ENCODE results near the gene OGDH. TPM values are rescaled to one million over a fixed set of nuclear protein-coding genes. Genes with fewer than 3 reads are reported as not detected.

OGDH gene
- total RNA-seq, 2 donors from 2014 or later: 277 to 390 TPM

DNA sequence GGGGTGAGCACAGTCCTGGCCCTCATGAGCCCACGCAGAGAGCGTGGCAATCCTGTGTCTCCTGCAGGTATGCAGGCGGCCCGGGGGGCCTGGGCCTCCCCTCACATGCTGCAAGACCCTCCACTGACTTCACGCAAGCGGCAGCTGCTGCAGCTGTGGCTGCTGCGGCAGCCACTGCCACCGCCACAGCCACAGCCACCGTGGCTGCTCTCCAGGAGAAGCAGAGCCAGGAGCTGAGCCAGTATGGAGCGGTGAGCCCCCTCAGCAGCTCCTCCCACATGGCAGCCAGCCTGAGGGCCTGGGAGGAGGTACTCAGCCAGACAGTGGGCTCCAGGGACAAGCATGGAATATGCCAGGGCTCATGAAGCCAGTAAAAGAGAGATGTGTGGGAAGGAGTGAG lies 150.9 kb downstream of the OGDH start:
- Histone ChIP-seq H3K4me1 (peaks cover 0 to 46% of the 10 kb centered on the region in 2 donors), H3K4me3 (no peak overlapping the region), H3K27ac (no peak overlapping the region), H3K36me3 (peaks cover 40% of the 10 kb centered on the region), H3K9me3 (no peaks in the 10 kb centered on the region), H3K27me3 (no peaks in the 10 kb centered on the region)
- TF ChIP-seq, protein P1, sequence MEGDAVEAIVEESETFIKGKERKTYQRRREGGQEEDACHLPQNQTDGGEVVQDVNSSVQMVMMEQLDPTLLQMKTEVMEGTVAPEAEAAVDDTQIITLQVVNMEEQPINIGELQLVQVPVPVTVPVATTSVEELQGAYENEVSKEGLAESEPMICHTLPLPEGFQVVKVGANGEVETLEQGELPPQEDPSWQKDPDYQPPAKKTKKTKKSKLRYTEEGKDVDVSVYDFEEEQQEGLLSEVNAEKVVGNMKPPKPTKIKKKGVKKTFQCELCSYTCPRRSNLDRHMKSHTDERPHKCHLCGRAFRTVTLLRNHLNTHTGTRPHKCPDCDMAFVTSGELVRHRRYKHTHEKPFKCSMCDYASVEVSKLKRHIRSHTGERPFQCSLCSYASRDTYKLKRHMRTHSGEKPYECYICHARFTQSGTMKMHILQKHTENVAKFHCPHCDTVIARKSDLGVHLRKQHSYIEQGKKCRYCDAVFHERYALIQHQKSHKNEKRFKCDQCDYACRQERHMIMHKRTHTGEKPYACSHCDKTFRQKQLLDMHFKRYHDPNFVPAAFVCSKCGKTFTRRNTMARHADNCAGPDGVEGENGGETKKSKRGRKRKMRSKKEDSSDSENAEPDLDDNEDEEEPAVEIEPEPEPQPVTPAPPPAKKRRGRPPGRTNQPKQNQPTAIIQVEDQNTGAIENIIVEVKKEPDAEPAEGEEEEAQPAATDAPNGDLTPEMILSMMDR (IDR thresholded peaks at IDR 0.05): no peak
- no peak for DNase-seq (ENCODE audit: low spot score)

DNA sequence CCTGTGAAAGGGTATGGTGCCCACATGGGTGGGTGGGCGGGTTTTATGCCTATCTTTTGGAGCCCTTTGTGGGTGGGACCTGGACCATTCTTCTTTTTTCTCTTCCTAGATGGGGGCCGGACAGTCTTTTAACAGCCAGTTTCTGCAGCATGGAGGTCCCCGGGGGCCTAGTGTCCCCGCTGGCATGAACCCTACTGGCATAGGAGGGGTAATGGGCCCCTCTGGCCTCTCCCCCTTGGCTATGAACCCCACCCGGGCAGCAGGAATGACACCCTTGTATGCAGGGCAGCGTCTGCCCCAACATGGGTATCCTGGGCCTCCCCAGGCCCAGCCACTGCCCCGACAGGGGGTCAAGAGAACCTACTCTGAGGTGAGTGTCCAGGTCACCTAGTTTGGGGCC lies 151.3 kb downstream of the OGDH start:
- Histone ChIP-seq H3K9me3 (no peaks in the 10 kb centered on the region), H3K4me3 (no peak overlapping the region), H3K27ac (no peak overlapping the region), H3K36me3 (peaks cover 41% of the 10 kb centered on the region), H3K4me1 (peaks cover 0 to 46% of the 10 kb centered on the region in 2 donors), H3K27me3 (no peaks in the 10 kb centered on the region)
- no peak for DNase-seq (ENCODE audit: low spot score)
- TF ChIP-seq, protein P1 (IDR thresholded peaks at IDR 0.05): no peak

Other genes starting within 250 kb of the OGDH start
- 10 to 100 TPM; 50.6 to 53.3 TPM for gene NUDCD3, start 116.0 kb upstream of the OGDH start, total RNA-seq
- not detected for gene NPC1L1, start 65.3 kb upstream of the OGDH start, total RNA-seq
- gene DDX56, start 32.7 kb upstream of the OGDH start, total RNA-seq: 10 to 100 TPM; 24.4 to 28.1 TPM
- gene TMED4, start 24.4 kb upstream of the OGDH start, total RNA-seq: 100 to 1,000 TPM; 113 to 120 TPM
- gene ZMIZ2, start 142.2 kb downstream of the OGDH start, total RNA-seq: 10 to 100 TPM; 14.1 to 21.3 TPM
- 100 to 1,000 TPM; 820 to 834 TPM for gene PPIA, start 190.1 kb downstream of the OGDH start, total RNA-seq
- 100 to 1,000 TPM; 171 to 175 TPM for gene H2AZ2, start 241.5 kb downstream of the OGDH start, total RNA-seq

All from right atrium auricular region (tissue), 2 donors.